LHCN-M2 (cell line): ENCODE measurements around the gene ZC3H18. TPM values are rescaled to one million over a fixed set of nuclear protein-coding genes. Genes with fewer than 3 reads are reported as not detected.

Experiments used
- DNase-seq: peaks from one replicate; pipeline ENCODE4 v3.0.0-alpha.2; 2012; ENCODE audit warnings: low read depth
- total RNA-seq: library from RNA; depleted of rRNA; stranded (reverse); fragments of >200 nt; gene quantifications from 2 replicates; pipeline ENCODE4 v1.2.3, GENCODE V29; 2014; rRNA removed

Gene ZC3H18
- total RNA-seq, 1 experiment from 2014 or later = 20.0 TPM

GRCh38 chr16:88676502-88677242 lies 106.5 kb downstream of the ZC3H18 start:
- DNase-seq = no peak

- DNase-seq = no peak
Observed at GRCh38 chr16:88677721-88678120, 107.5 kb downstream of the ZC3H18 start.

GRCh38 chr16:88678224-88678979 lies 108.2 kb downstream of the ZC3H18 start:
- no peak for DNase-seq

- DNase-seq = no peak
Observed at GRCh38 chr16:88680554-88681083, 110.4 kb downstream of the ZC3H18 start.

GRCh38 chr16:88681084-88681680 lies 111.0 kb downstream of the ZC3H18 start:
- no peak for DNase-seq

Other genes starting within 250 kb of the ZC3H18 start
- gene ZNF469, start 187.4 kb upstream of the ZC3H18 start, total RNA-seq = 0.38 and 0.46 TPM in 2 replicates
- 1.1 and 2.2 TPM in 2 replicates for gene ZFPM1, start 117.1 kb upstream of the ZC3H18 start, total RNA-seq
- gene IL17C, start 68.2 kb downstream of the ZC3H18 start, total RNA-seq = not detected in 2 replicates
- gene CYBA, start 80.7 kb downstream of the ZC3H18 start, total RNA-seq = 0.52 and 0.90 TPM in 2 replicates
- gene MVD, start 92.7 kb downstream of the ZC3H18 start, total RNA-seq = 31.8 and 37.8 TPM in 2 replicates
- gene SNAI3, start 116.1 kb downstream of the ZC3H18 start, total RNA-seq = 0.19 and 0.57 TPM in 2 replicates
- 20.5 and 21.9 TPM in 2 replicates for gene RNF166, start 136.0 kb downstream of the ZC3H18 start, total RNA-seq
- gene CTU2, start 136.1 kb downstream of the ZC3H18 start, total RNA-seq = 17.8 and 18.7 TPM in 2 replicates
- 138 and 140 TPM in 2 replicates for gene PIEZO1, start 214.8 kb downstream of the ZC3H18 start, total RNA-seq
- gene CDT1, start 233.4 kb downstream of the ZC3H18 start, total RNA-seq = 44.9 and 53.4 TPM in 2 replicates
- gene APRT, start 241.5 kb downstream of the ZC3H18 start, total RNA-seq = 142 and 145 TPM in 2 replicates